SJSA1 (cell line): Measurements from ENCODE around the gene TM2D1. TPM values are rescaled to one million over a fixed set of nuclear protein-coding genes. Genes with fewer than 3 reads are reported as not detected.
"Not testable (repeated sequence)": the region's sequence is repeated elsewhere in the genome, so short reads cannot be mapped to it uniquely, and the experiment has no call there.

ENCODE experiments used
- DNase-seq, 2 experiments: peaks; one replicate each; pipeline ENCODE4 v3.0.0-alpha.2; 2015 to 2020; ENCODE audit warnings: low spot score in 2 of 2, low read depth in 1 of 2
- H3K27ac ChIP-seq: fragments of 250-450 bp; sonication (Bioruptor Pico); 2 replicates; pipeline ENCODE4 v1.5.1; 2020; ENCODE audit warnings: mild to moderate bottlenecking, moderate library complexity
- H3K27me3 ChIP-seq: fragments of 250-450 bp; sonication (Bioruptor Pico); replicated peaks from 2 replicates; pipeline ENCODE4 v1.5.1; 2020; ENCODE audit warnings: mild to moderate bottlenecking, moderate library complexity
- H3K36me3 ChIP-seq: fragments of 250-450 bp; sonication (Bioruptor Pico); 2 replicates; pipeline ENCODE4 v1.5.1; 2020; ENCODE audit warnings: mild to moderate bottlenecking
- H3K4me1 ChIP-seq: fragments of 250-450 bp; sonication (Bioruptor Pico); replicated peaks from 2 replicates; pipeline ENCODE4 v1.6.1; 2021; ENCODE audit warnings: mild to moderate bottlenecking
- H3K4me3 ChIP-seq: fragments of 250-450 bp; sonication (Bioruptor Pico); 2 replicates; pipeline ENCODE4 v1.5.1; 2020; ENCODE audit warnings: mild to moderate bottlenecking
- H3K9me3 ChIP-seq: fragments of 250-450 bp; sonication (Bioruptor Pico); replicated peaks from 2 replicates; pipeline ENCODE4 v1.5.1; 2020; ENCODE audit warnings: mild to moderate bottlenecking
- total RNA-seq: library from RNA; depleted of rRNA; stranded (reverse); fragments of >200 nt; shearing (Covaris generic); gene quantifications from 2 replicates; pipeline ENCODE4 v1.2.3, GENCODE V29; 2014

The TM2D1 gene
- total RNA-seq, 1 experiment from 2014 or later = 55.9 TPM

DNA sequence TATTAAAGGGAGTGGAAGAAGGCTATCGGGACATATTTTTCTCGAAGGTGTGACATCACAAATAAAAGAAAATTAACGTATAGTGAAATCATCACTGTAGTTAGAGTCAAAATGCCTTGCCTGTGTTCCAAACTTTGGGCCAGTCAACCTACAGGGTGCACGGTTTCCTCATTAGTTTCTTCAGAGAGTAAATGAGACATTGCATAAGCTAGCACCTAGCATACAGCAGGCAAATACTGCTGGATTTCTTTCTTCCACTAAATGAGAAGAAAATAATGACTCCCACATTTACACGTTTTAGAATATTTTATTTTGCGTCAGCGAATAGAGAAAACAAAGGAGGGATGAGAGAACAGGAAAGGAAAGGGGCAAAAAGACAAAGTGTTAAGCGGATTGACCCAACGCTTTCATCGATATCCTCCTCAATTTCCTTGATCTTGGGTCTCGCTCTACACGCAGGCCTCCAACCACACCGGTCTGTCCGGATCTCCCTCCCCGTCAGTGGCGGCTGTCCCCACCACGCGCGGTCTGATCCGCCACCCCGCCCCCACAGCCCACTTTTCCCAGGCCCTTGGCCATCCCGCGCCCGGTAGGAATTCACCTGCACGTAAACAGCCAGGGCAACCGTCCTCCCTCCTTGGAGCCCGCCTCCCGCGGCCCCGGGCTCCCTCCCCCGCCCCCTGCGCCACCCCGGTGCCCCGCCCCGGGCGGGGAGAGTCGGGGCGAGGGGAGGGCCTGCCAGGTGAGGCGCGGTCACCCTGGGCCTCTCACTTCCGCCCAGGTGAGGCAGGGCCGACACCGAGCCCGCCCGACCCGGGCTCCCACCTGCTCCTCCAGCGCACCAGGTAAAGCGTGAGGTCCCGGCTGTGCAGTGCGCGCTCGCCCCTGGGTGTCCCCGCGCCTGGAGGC is 17.0 kb upstream of the TM2D1 start, which contains the start of gene PATJ:
Gene PATJ (plus strand): TSS at position 770 of the 909 bp plus-strand sequence. CDS start 20,413 bp downstream, outside the sequence.
- Histone ChIP-seq H3K4me1 (peaks cover 12% of the 10 kb centered on the region; the same call in 1 of the 2 replicates), H3K4me3 (peak within 1 kb of the TSS; percentile 79), H3K36me3 (no peaks in the 10 kb centered on the region), H3K27me3 (no peaks in the 10 kb centered on the region), H3K27ac (peak within 1 kb of the TSS; percentile 79), H3K9me3 (no peaks in the 10 kb centered on the region)
- peak in 1 of 2 experiments; percentile 45 for DNase-seq

DNA sequence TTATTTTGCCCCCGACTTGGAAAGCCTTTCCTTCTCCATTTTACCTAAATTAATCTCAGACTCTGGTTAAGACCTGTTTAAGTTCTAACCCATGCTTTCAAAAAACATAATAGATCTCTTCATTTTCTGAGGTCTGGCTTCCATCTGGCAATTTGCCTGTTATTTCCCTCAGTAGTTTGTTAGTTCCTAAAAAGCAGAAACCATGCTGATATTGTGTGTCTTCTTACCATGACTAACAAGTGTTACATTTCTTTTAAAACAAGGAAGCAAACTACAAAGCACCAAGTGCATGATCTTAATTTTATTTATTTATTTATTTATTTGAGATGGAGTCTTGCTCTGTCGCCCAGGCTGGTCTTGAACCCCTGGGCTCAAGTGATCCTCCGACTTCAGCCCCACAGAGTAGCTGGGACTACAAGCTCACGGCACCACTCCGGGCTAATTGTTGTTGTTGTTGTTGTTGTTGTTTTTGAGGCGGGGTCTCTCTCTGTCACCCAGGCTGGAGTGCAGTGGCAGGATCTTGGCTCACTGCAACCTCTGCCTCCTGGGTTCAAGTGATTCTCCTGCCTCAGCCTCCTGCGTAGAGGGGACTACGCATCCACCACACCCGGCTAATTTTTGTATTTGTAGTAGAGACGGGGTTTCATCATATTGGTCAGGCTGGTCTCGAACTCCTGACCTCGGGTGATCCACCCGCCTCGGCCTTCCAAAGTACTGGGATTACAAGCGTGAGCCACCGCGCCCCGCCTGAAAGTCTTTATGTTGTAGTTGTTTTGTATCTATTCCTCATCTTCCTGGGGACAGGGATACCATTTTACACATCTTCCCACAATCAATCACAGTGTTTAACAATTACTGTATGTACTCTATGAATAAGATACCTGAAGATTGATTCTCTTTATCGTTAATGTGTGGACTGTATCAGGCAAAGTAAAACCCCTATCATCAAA is 16.1 kb upstream of the TM2D1 start:
- Histone ChIP-seq H3K27me3 (no peaks in the 10 kb centered on the region), H3K4me1 (peaks cover 12% of the 10 kb centered on the region; the same call in 1 of the 2 replicates), H3K27ac (no peak overlapping the region), H3K9me3 (no peaks in the 10 kb centered on the region), H3K36me3 (no peaks in the 10 kb centered on the region), H3K4me3 (no peak overlapping the region)
- no peak for DNase-seq

DNA sequence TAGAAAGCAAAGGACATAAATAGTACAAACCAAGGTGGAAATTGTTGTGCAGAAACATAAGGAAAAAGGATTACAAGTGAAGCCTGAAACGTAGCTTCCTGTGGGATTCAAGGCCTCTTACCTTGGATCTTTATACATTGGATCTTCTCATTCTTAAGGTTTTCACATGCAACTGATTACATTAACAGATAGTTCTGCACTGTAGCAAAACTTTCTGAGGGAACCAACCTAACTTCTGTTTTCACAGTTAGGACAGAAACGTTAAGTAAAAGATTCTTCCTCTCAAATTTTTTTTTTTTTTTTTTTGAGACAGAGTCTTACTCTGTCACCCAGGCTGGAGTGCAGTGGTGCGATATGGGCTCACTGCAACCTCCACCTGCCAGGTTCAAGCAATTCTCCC is 7.8 kb upstream of the TM2D1 start:
- Histone ChIP-seq H3K9me3 (no peaks in the 10 kb centered on the region), H3K27me3 (no peaks in the 10 kb centered on the region), H3K36me3 (no peaks in the 10 kb centered on the region)

DNA sequence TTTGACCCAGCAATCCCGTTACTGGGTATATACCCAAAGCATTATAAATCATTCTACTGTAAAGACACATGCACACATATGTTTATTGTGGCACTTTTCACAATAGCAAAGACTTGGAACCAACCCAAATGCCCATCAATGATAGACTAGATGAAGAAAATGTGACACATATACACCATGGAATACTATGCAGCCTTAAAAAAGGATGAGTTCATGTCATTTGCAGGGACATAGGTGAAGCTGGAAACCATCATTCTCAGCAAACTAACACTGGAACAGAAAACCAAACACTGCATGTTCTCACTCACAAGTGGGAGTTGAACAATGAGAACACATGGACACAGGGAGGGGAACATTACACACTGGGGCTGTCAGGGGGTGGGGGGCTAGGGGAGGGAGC is 5.7 kb upstream of the TM2D1 start:
- not testable (repeated sequence) for H3K4me3 ChIP-seq, DNase-seq, H3K4me1 ChIP-seq, H3K27ac ChIP-seq, H3K9me3 ChIP-seq, H3K36me3 ChIP-seq, H3K27me3 ChIP-seq

More for the DNA sequence above, 7.8 kb upstream of the TM2D1 start:
- H3K27ac ChIP-seq = no peak overlapping the region
- no peak for DNase-seq
- no peaks in the 10 kb centered on the region for H3K4me1 ChIP-seq
- no peak overlapping the region for H3K4me3 ChIP-seq

DNA sequence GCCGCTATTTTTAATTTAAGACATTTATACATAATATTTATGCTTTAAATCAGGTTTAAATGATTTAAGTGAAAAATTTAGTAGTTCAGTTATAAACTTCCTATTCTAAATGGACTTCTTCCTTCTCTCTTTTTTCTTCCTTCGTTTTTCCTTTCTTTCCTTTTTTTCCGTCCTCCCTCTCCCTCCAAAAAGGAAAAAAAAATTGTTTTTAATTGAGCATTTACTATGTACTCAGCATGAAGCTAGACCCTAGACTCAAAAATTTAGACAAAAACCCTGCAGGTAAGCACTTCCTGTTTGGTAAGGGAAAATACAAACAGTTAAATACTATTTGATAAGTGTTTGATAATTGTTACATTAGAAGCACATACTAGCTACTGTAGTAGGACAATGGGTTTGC is 2.6 kb upstream of the TM2D1 start:
- H3K9me3 ChIP-seq = no peaks in the 10 kb centered on the region
- no peaks in the 10 kb centered on the region for H3K27me3 ChIP-seq
- H3K36me3 ChIP-seq = peaks cover 3% of the 10 kb centered on the region
- no peak for DNase-seq
- no peak overlapping the region for H3K27ac ChIP-seq
- peaks cover 5% of the 10 kb centered on the region for H3K4me1 ChIP-seq
- no peak overlapping the region for H3K4me3 ChIP-seq

DNA sequence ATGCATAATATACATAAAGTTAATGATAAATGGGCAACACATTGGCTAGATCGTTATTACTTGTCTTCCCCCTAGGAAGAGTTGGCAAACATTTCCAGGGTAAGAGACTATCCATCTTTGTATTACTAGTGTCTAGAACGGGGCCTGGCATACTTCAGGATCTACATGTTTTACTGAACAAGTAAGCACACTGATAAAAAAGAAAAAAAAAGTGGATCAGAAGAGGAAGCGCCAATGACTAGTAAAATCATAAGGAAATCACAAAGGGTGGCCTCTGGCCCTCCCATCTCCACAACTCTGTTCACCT is 482 bp downstream of the TM2D1 start:
- peaks cover 5% of the 10 kb centered on the region for H3K4me1 ChIP-seq
- peak overlapping the region; percentile 92 for H3K27ac ChIP-seq
- peak in 1 of 2 experiments; percentile 40 for DNase-seq
- H3K9me3 ChIP-seq = no peaks in the 10 kb centered on the region
- peak overlapping the region; percentile 87 for H3K4me3 ChIP-seq
- H3K27me3 ChIP-seq = no peaks in the 10 kb centered on the region
- peaks cover 18% of the 10 kb centered on the region for H3K36me3 ChIP-seq

DNA sequence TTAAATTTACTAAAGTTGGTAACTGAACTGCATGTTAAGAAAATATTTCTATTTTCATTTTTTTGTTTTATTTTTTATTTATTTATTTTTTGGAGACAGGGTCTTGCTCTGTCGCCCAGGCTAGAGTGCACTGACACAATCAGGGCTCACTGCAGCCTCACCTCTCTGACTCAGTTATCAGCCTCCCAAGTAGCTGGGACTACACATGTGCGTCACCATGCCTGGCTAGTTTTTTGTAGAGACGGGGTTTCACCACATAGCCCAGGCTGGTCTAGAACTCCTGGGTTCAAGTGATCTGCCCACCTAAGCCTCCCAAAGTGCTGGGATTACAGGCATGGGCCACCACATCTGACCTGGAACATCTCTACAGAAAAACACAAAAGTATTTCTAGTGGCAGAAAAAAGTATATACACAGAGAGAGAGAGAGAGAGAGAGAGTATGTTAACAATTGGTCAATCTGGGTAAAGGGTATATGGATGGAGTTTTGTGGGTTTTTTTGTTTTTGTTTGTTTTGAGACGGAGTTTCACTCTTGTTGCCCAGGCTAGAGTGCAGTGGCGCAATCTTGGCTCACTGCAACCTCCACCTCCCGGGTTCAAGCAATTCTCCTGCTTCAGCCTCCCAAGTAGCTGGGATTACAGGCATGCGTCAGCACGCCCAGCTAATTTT is 5.8 kb downstream of the TM2D1 start:
- not testable (repeated sequence) for H3K27me3 ChIP-seq, H3K4me1 ChIP-seq, H3K9me3 ChIP-seq, DNase-seq, H3K4me3 ChIP-seq, H3K27ac ChIP-seq
- peaks cover 32% of the 10 kb centered on the region for H3K36me3 ChIP-seq

DNA sequence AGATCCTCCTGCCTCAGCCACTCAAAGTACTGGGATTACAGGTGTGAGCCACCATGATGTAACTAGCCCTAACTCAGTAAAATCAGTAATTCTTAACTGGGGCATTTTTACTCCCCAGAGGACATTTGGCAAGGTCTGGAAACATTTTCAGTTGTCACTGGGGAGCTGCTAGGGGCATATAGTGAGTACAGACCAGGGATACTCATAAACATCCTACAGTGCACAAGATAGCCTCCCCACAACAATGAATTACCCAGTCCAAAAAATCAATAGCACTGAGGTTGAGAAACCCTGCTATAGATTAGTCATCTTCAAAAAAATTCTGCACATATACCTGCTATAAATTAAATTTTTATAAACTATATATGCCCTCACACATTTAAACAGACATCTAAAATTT is 13.0 kb downstream of the TM2D1 start:
- Histone ChIP-seq H3K36me3 (peaks cover 32% of the 10 kb centered on the region), H3K9me3 (no peaks in the 10 kb centered on the region), H3K4me1 (no peaks in the 10 kb centered on the region), H3K4me3 (no peak overlapping the region), H3K27me3 (no peaks in the 10 kb centered on the region), H3K27ac (no peak overlapping the region)
- no peak for DNase-seq

DNA sequence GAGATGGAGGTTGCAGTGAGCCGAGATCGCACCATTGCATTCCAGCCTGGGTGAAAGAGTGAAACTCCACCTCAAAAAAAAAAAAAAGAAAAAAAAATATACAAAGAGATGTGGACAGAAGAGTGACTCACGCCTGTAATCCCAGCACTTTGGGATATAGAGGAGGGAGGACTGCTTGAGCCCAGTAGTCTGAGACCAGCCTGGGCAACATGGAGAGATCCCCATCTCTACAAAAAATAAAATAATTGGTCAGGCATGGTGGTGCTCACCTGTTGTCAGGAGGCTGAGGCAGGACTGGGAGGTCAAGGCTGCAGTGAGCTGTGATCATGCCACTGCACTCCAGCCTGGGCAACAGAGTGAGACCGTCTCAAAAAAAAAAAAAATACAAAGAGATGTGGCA is 13.7 kb downstream of the TM2D1 start:
- H3K27ac ChIP-seq, H3K27me3 ChIP-seq, H3K9me3 ChIP-seq, DNase-seq, H3K4me1 ChIP-seq, H3K4me3 ChIP-seq: not testable (repeated sequence)
- peaks cover 31% of the 10 kb centered on the region for H3K36me3 ChIP-seq

DNA sequence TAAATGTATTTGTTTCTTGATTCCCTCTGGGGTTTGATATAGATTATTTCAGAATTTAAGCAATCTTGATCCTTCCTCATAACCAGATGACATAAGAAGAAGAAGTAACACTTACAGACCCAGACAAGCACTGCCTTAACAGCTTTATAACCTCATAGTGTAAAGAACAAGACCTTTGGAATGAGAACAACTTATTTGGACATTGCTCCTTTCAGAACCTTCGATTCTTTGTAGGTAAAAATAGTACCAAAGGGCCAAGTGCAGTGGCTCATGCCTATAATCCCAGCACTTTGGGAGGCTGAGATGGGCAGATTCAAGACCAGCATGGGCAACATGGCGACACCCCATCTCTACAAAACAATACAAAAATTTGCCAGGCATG is 15.0 kb downstream of the TM2D1 start:
- no peak overlapping the region for H3K27ac ChIP-seq
- H3K4me3 ChIP-seq = no peak overlapping the region
- DNase-seq = no peak
- no peaks in the 10 kb centered on the region for H3K9me3 ChIP-seq
- H3K27me3 ChIP-seq = no peaks in the 10 kb centered on the region
- no peaks in the 10 kb centered on the region for H3K4me1 ChIP-seq
- H3K36me3 ChIP-seq = peaks cover 40% of the 10 kb centered on the region

DNA sequence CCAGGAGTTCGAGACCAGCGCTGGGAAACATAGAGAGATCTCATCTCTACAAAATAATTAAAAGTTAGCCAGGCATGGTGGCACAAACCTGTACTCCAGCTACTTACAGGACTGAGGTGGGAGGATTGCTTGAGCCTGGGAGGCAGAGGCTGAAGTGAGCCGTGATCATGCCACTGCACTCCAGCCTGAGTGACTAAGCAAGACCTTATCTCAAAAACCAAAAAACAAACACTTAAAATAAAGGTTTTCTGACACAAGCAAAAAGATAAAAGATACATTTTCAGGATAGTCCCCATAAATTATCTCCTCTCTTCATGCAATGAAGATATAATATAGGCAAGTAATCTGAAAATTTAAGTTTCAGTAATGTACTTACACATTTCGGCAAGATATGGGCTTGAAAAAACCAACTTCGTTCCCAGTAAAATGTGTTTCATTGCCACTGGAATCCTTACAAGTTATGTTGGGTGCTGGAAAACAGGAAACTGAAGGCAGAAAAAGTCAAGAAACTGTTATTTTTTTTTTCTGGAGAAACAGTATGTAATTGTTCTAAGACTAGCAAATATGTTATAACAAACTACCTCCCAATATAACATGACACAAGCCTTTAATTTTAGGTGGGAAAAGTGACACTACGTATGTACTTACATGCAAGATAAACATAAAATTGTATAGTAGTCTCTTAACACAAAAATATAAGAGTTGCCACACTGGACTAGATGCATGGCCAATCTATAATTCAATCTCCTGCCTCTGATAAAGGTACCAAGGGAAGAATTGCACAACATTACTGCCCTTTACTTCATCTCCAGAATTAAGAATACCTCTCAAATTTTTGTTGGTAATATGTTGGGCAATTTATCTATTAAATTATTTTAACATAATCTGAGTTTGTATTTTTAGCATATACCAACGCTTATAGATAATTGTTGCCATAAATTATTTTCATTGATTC is 15.7 kb downstream of the TM2D1 start:
- Histone ChIP-seq H3K9me3 (no peaks in the 10 kb centered on the region), H3K4me3 (no peak overlapping the region), H3K27ac (no peak overlapping the region), H3K36me3 (peaks cover 42% of the 10 kb centered on the region), H3K27me3 (no peaks in the 10 kb centered on the region), H3K4me1 (no peaks in the 10 kb centered on the region)
- DNase-seq = no peak

DNA sequence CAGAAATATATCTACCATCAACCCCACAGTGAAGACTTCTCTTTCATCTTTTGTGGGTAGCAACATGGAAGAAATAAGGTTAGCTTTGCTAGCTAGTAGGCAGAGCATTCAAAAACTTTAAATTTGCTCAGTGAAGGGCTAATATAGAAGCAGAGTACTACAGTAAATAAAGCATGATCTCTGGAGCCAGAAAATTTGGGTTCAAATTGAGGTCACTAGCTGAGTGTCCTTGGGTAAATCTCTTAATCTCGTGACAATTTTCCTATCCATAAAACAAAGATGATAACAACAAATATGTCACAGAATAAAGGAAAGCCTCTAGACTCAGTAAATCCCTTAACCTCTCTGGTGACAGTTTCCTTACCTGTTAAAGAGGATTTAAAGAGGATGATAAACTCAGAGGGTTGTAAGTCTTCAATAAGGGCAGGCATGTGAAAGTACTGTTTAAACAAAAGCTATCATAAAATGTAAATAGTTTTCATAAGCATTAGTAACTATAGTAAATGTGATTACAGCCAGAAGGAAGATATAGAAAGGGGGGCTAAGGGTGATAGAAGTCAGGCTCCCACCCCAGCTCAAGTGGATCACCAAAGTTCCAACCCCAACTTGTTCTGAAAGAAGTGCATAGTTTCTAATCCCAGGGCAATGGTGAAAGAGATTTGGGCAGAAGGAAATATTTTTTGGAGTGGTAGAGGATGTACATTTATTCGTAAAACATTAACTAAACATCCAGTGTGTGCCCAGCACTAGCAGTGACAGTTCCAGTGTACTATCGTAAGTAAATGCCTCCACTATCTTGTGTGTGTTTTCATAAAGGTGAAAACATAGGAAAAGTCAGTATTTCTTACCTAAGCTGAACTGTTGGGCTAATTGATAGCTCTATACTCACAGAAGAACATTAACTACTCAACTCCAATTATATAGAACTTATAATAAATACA is 24.8 kb downstream of the TM2D1 start:
- no peak for DNase-seq
- no peaks in the 10 kb centered on the region for H3K27me3 ChIP-seq
- peaks cover 51% of the 10 kb centered on the region for H3K36me3 ChIP-seq
- no peaks in the 10 kb centered on the region for H3K9me3 ChIP-seq
- no peak overlapping the region for H3K4me3 ChIP-seq
- no peak overlapping the region for H3K27ac ChIP-seq
- no peaks in the 10 kb centered on the region for H3K4me1 ChIP-seq
